BLaER1 (cell line): Measurements from ENCODE around the gene SMIM12.

Experiments
- H3K27ac ChIP-seq: shearing (Covaris generic); formaldehyde crosslinking; 2 replicates; pipeline ENCODE4 v1.8.1; 2022
- H3K27me3 ChIP-seq: shearing (Covaris generic); formaldehyde crosslinking; 2 replicates; pipeline ENCODE4 v1.8.1; 2022
- H3K36me3 ChIP-seq: shearing (Covaris generic); formaldehyde crosslinking; 2 replicates; pipeline ENCODE4 v1.8.1; 2022
- H3K4me1 ChIP-seq: shearing (Covaris generic); formaldehyde crosslinking; 2 replicates; pipeline ENCODE4 v1.8.1; 2022
- H3K4me2 ChIP-seq: shearing (Covaris generic); formaldehyde crosslinking; 2 replicates; pipeline ENCODE4 v1.8.1; 2022
- H3K4me3 ChIP-seq: shearing (Covaris generic); formaldehyde crosslinking; 2 replicates; pipeline ENCODE4 v1.8.1; 2022
- H3K9ac ChIP-seq: shearing (Covaris generic); formaldehyde crosslinking; 2 replicates; pipeline ENCODE4 v1.8.1; 2022
- H3K9me3 ChIP-seq: shearing (Covaris generic); formaldehyde crosslinking; 2 replicates; pipeline ENCODE4 v1.8.1; 2022
- H4K20me1 ChIP-seq: shearing (Covaris generic); formaldehyde crosslinking; 2 replicates; pipeline ENCODE4 v1.8.1; 2022
- Cebpa-rat ChIP-seq: shearing (Covaris generic); IDR thresholded peaks from 2 replicates; pipeline ENCODE4 v1.8.1; 2022

SMIM12 gene

GRCh38 chr1:34808051-34808810 is 51.3 kb downstream of the SMIM12 start:
- peaks cover 15% of the 10 kb centered on the region for H3K9me3 ChIP-seq
- no peaks in the 10 kb centered on the region for H3K27me3 ChIP-seq
- TF ChIP-seq Cebpa-rat: no peak
- H3K27ac ChIP-seq: no peak overlapping the region
- H3K4me3 ChIP-seq: no peak overlapping the region
- no peak overlapping the region for H3K4me2 ChIP-seq
- H3K36me3 ChIP-seq: no peaks in the 10 kb centered on the region
- H3K4me1 ChIP-seq: no peaks in the 10 kb centered on the region
- no peak overlapping the region for H3K9ac ChIP-seq
- no peaks in the 10 kb centered on the region for H4K20me1 ChIP-seq

- Histone ChIP-seq H3K9me3 (peaks cover 11% of the 10 kb centered on the region), H3K27me3 (no peaks in the 10 kb centered on the region), H3K36me3 (no peaks in the 10 kb centered on the region), H3K4me2 (no peak overlapping the region), H3K9ac (no peak overlapping the region), H3K4me1 (no peaks in the 10 kb centered on the region), H3K4me3 (no peak overlapping the region), H3K27ac (no peak overlapping the region), H4K20me1 (no peaks in the 10 kb centered on the region)
- no peak for TF ChIP-seq Cebpa-rat
Observed at GRCh38 chr1:34806396-34806795, 53.2 kb downstream of the SMIM12 start.

- no peak for TF ChIP-seq Cebpa-rat
- no peaks in the 10 kb centered on the region for H3K36me3 ChIP-seq
- no peaks in the 10 kb centered on the region for H4K20me1 ChIP-seq
- peaks cover 4% of the 10 kb centered on the region for H3K9me3 ChIP-seq
- H3K4me3 ChIP-seq: no peak overlapping the region
- H3K27ac ChIP-seq: no peak overlapping the region
- H3K4me2 ChIP-seq: no peak overlapping the region
- no peaks in the 10 kb centered on the region for H3K27me3 ChIP-seq
- H3K4me1 ChIP-seq: no peaks in the 10 kb centered on the region
- H3K9ac ChIP-seq: no peak overlapping the region
Observed at GRCh38 chr1:34803770-34804169, 55.8 kb downstream of the SMIM12 start.
